Heart left ventricle (tissue), 13 donors: ENCODE results near the gene WIPI1.

Source experiments
- CTCF ChIP-seq, 12 donors: fragments of 200-600 bp; sonication (generic) in 4 of 12; IDR thresholded peaks; one replicate each; pipeline versions ENCODE4 v1.5.0 to v1.8.0; 2018 to 2022; ENCODE audit warnings: antibody characterized with exemption in 12 of 12, mild to moderate bottlenecking in 5 of 12
- POLR2A ChIP-seq, 2 donors: fragments of 450-650 bp; IDR thresholded peaks; one replicate each; pipeline ENCODE4 v1.6.1; 2017; ENCODE audit warnings: antibody characterized with exemption in 2 of 2, mild to moderate bottlenecking in 2 of 2, moderate library complexity in 2 of 2
- donor health status: ischemic (EF 13 %, LVEDD 7.1; RV severe dilation, severe dysfunction).
- donor health status: DM: no; HTN: yes; CAD: no.
- donor health status: DM: no; HTN: no; CAD: no.
- donor health status: ischemic (EF 25% LVEDD 6.9; RV normal size, moderate dysfunction).
- donor health status: ischemic (EF 25% LVEDD 5.7; RV mildly dilated, moderate dysfunction).
- donor health status: ischemic (EF 35%, LVEDD 5.7; RV mildly dilated, moderate dysfunction).
- donor health status: nonischemic (EF 11% LVEDD 7.7; RV severe dilation, severe dysfunction).
- donor health status: DM: yes; HTN: yes; CAD: no.
- donor health status: PGD.
- donor health status: ischemic (EF 29% LVEDD 5.4; RV normal size, mild dysfunction).
- donor health status: nonischemic (EF 23%, LVEDD 6.1; RV moderate dilation, normal function).

- TF ChIP-seq POLR2A (IDR thresholded peaks at IDR 0.05) = no peak
- no peak for TF ChIP-seq CTCF (IDR thresholded peaks at IDR 0.05)
Observed at GRCh38 chr17:68417317-68417716, 40.0 kb downstream of the WIPI1 start.
